HEK293T (cell line): ENCODE measurements around the gene IL17RA.
A peak's percentile ranks its signal among the peaks of the same experiment; 100 is the strongest.
"Not testable (repeated sequence)": the region's sequence is repeated elsewhere in the genome, so short reads cannot be mapped to it uniquely, and the experiment has no call there.

Experiments
- CTCF ChIA-PET: fragments of 350-600 bp; formaldehyde crosslinking; extraction: SDS; loops from one replicate; lab custom pipeline; 2021; ENCODE audit warnings: antibody characterized with exemption, inconsistent platforms; lab: Yijun Ruan, JAX
- POLR2A ChIA-PET: fragments of 350-600 bp; formaldehyde crosslinking; extraction: SDS; loops from one replicate; lab custom pipeline; 2020; ENCODE audit warnings: antibody characterized with exemption, inconsistent platforms; lab: Yijun Ruan, JAX
- DNase-seq: peaks from one replicate; pipeline ENCODE4 v3.0.0; 2012; ENCODE audit warnings: mixed read lengths; ENCODE audit errors: extremely low spot score
- ARNT ChIP-seq: fragments of 450-650 bp; IDR thresholded peaks from 2 replicates; pipeline ENCODE4 v1.6.1; 2017; ENCODE audit warnings: mild to moderate bottlenecking
- BHLHE40 ChIP-seq: fragments of 450-650 bp; IDR thresholded peaks from 2 replicates; pipeline ENCODE4 v1.6.1; 2016; ENCODE audit warnings: mild to moderate bottlenecking, moderate library complexity, borderline replicate concordance
- CTBP1 ChIP-seq: fragments of 450-650 bp; IDR thresholded peaks from 2 replicates; pipeline ENCODE4 v1.6.1; 2016; ENCODE audit warnings: borderline replicate concordance
- ELF4 ChIP-seq: fragments of 450-650 bp; IDR thresholded peaks from 2 replicates; pipeline ENCODE4 v1.6.1; 2017; ENCODE audit warnings: antibody characterized with exemption
- FOXA1 ChIP-seq: fragments of 450-650 bp; IDR thresholded peaks from 2 replicates; pipeline ENCODE4 v1.6.1; 2016; ENCODE audit warnings: mild to moderate bottlenecking
- FOXK2 ChIP-seq: fragments of 450-650 bp; IDR thresholded peaks from 2 replicates; pipeline ENCODE4 v1.6.1; 2016; ENCODE audit warnings: mild to moderate bottlenecking
- FOXM1 ChIP-seq: fragments of 450-650 bp; IDR thresholded peaks from 2 replicates; pipeline ENCODE4 v1.6.1; 2017; ENCODE audit warnings: mild to moderate bottlenecking, borderline replicate concordance
- HDGF ChIP-seq: fragments of 450-650 bp; IDR thresholded peaks from 2 replicates; pipeline ENCODE4 v1.6.1; 2017; ENCODE audit warnings: antibody characterized with exemption, borderline replicate concordance
- L3MBTL2 ChIP-seq: fragments of 450-650 bp; conservative IDR thresholded peaks from 2 replicates; pipeline ENCODE4 v1.6.1; 2016; ENCODE audit warnings: mild to moderate bottlenecking
- LEF1 ChIP-seq: fragments of 450-650 bp; IDR thresholded peaks from 2 replicates; pipeline ENCODE4 v1.6.1; 2017; ENCODE audit warnings: mild to moderate bottlenecking, borderline replicate concordance
- NFRKB ChIP-seq: fragments of 450-650 bp; IDR thresholded peaks from 2 replicates; pipeline ENCODE4 v1.6.1; 2016; ENCODE audit warnings: mild to moderate bottlenecking, moderate library complexity
- PKNOX1 ChIP-seq: fragments of 450-650 bp; IDR thresholded peaks from 2 replicates; pipeline ENCODE4 v1.6.1; 2016
- SP1 ChIP-seq: fragments of 450-650 bp; IDR thresholded peaks from 2 replicates; pipeline ENCODE4 v1.6.1; 2017
- SUZ12 ChIP-seq: fragments of 450-650 bp; IDR thresholded peaks from 2 replicates; pipeline ENCODE4 v1.6.1; 2016; ENCODE audit warnings: mild to moderate bottlenecking
- TARDBP ChIP-seq: fragments of 450-650 bp; IDR thresholded peaks from 2 replicates; pipeline ENCODE4 v1.6.1; 2016
- ZNF384 ChIP-seq: fragments of 450-650 bp; IDR thresholded peaks from 2 replicates; pipeline ENCODE4 v1.6.1; 2016

Gene IL17RA

DNA sequence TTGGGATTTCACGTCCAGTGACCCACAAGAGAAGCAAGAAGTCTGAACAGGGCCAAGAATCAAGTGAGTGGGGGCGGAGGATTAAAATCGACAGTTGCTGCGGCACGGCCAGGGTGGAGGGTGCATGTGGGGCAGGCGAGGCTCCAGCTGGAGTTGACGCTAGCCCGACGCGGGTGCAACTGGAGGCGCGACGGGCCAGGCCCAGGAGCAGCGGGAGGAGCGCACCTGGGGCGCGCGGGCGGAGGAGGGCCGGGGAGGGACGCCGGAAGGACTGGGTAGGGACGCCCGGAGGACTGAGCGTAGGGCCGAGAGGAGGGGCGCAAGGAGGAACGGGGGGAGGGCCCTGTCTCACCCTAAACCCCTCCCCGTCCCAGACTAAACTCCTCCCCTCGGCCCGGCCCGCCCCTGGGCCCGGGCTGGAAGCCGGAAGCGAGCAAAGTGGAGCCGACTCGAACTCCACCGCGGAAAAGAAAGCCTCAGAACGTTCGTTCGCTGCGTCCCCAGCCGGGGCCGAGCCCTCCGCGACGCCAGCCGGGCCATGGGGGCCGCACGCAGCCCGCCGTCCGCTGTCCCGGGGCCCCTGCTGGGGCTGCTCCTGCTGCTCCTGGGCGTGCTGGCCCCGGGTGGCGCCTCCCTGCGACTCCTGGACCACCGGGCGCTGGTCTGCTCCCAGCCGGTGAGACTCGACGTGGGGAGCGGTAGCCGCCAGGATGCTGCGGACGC, at the start of gene IL17RA:
Gene IL17RA (plus strand): TSS at position 447 of the 723 bp plus-strand sequence. CDS start 92 bp downstream, at position 539.
- ChIA-PET CTCF (no interaction called here), POLR2A (interaction anchor here (1.5 kb wide), 1 partner anchor 87 kb away, joined by 7 read pairs; no protein-coding TSS in a partner anchor)
- TF ChIP-seq L3MBTL2: peak; percentile 80
- TF ChIP-seq ELF4: no peak
- DNase-seq: peak; percentile 94

GRCh38 chr22:17035246-17035645, 49.6 kb upstream of the IL17RA start:
- DNase-seq: no peak
- no peak for TF ChIP-seq HDGF
- TF ChIP-seq ELF4: no peak
- no peak for TF ChIP-seq ZNF384
- TF ChIP-seq CTBP1: no peak
- TF ChIP-seq SUZ12: no peak
- no peak for TF ChIP-seq L3MBTL2
- TF ChIP-seq FOXK2: no peak
- TF ChIP-seq ARNT: no peak
- POLR2A ChIA-PET: no interaction called here
- CTCF ChIA-PET: no interaction called here

GRCh38 chr22:17035976-17036841, 48.6 kb upstream of the IL17RA start:
- DNase-seq, CTCF ChIA-PET, POLR2A ChIA-PET: not testable (repeated sequence)

GRCh38 chr22:17036842-17037711, 47.7 kb upstream of the IL17RA start:
- POLR2A ChIA-PET, CTCF ChIA-PET, DNase-seq: not testable (repeated sequence)

DNA sequence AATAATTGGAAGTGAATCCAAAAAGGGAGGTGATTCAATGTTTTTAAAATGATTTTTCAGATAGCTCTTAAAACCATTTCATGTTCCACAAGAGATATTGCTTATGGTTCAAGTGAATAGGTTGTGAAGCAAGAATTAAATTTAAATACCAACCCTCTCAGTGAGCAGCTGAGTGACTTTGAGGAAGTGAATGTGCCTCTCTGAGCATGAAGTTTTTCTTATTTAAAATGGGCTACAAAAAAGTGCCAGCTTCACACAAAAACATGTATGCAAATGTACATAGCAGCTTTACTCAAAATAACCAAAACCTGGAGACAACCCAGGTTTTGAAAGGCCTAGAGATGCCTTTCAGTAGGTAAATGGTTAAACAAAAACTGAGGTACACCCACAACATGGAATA, 41.3 kb upstream of the IL17RA start:
- DNase-seq: no peak
- TF ChIP-seq NFRKB (no peak), ZNF384 (no peak), BHLHE40 (no peak), SUZ12 (no peak), CTBP1 (no peak), ARNT (no peak), SP1 (no peak), TARDBP (no peak), FOXK2 (no peak), LEF1 (no peak), PKNOX1 (no peak)
- ChIA-PET POLR2A (no interaction called here), CTCF (no interaction called here)

DNA sequence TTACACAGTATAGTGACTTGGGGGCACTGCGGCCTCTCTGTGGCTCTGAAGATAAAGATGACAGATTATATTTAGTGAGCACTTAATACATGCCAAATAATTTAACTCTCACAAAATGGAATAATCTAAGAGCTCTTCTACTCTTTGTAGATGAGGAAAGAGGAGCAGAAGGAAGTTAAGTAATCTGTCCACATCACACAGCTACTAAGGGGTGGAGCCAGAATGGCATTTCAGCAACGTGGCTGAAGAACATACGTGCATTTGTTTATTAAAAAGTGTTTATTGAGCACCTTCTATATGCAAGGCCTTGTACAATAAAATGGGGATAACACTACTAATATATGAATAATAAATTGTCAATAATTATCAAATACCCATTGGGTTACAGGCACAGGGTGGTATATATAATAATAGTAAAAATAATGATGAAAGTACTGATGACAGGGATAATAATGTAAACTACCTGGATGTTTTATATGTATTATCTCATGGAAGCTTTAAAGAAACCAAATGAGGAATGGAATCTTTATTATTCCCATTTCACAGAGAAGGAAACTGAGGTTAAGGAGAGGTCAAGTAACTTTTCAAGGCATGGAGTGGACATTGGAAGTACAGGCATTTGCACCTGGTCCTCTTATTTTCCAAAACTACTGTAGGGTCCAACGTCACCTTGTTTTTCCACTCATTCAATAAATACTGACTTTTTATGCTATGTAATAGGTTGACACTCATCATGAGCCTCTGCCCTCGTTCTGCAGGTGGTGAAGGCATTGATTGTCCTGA, 38.0 kb upstream of the IL17RA start:
- ChIA-PET POLR2A (no interaction called here), CTCF (no interaction called here)
- TF ChIP-seq FOXK2 (no peak), FOXM1 (no peak), SP1 (no peak), PKNOX1 (no peak), ARNT (no peak), FOXA1 (no peak), HDGF (no peak), TARDBP (no peak), SUZ12 (no peak), ZNF384 (no peak)
- DNase-seq: no peak

DNA sequence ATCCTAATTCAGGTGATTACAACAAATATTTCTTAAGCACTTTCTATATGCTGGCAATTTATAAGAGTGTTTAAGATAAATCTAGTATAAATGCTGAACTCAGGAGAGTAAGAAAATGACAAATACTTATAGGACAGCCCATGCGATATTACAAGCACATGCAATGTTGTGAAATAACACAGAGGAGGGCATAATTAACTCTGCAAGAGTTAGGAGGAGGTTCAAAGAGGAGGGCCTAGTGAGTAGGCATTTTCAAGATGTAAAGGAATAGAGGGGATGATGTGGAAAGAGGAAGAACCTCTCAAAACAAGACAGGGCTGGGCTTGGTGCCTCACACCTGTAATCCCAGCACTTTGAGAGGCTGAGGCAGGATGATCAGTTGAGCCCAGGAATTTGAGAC, 37.1 kb upstream of the IL17RA start:
- CTCF ChIA-PET: no interaction called here
- no peak for DNase-seq
- TF ChIP-seq L3MBTL2 (no peak), CTBP1 (no peak), BHLHE40 (no peak), FOXA1 (no peak), PKNOX1 (no peak), ELF4 (no peak), HDGF (no peak), SUZ12 (no peak), SP1 (no peak), NFRKB (no peak), FOXK2 (no peak), ARNT (no peak), TARDBP (no peak), LEF1 (no peak)
- POLR2A ChIA-PET: no interaction called here
